ENCODE data around the gene FILIP1. TPM values are rescaled to one million over a fixed set of nuclear protein-coding genes. Genes with fewer than 3 reads are reported as not detected.

Gene FILIP1
- total RNA-seq, 2 donors from 2014 or later = 78.2 to 117 TPM

GRCh38 chr6:75368151-75368779 lies 125.3 kb downstream of the FILIP1 start:
- H3K4me3 ChIP-seq = no peak overlapping the region
- DNase-seq (ENCODE audit: low spot score) = no peak
- H3K9me3 ChIP-seq = peaks cover 0 to 4% of the 10 kb centered on the region in 2 donors
- H3K27me3 ChIP-seq = no peaks in the 10 kb centered on the region
- peak overlapping the region; percentile 64 to 85 for H3K27ac ChIP-seq
- peak; percentile 24 to 69 for TF ChIP-seq CTCF (IDR thresholded peaks at IDR 0.05)
- H3K4me1 ChIP-seq = peaks cover 0 to 24% of the 10 kb centered on the region in 2 donors
- H3K36me3 ChIP-seq = peaks cover 5% of the 10 kb centered on the region

DNA sequence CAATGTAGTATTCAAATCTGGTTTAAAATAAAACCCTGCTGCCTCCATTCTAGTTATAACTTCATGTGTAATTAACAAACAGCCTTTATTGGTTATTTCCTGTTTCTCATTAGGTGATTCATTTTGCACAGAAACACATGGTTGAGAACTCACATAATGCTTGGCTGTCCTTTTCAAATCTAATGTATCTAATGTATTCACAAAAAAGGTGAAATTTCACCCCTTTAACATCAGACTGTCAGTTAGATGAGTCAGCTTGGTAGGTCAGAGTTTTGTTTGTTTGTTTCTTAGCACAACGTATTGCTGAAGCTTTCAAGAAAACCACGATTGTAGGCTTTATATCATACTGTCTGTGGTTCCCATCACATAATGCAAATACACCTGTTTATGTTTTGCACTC lies 130.3 kb downstream of the FILIP1 start:
- DNase-seq (ENCODE audit: low spot score) = no peak
- H3K4me3 ChIP-seq = no peak overlapping the region

GRCh38 chr6:75353644-75354043 lies 140.0 kb downstream of the FILIP1 start:
- Histone ChIP-seq H3K9me3 (no peaks in the 10 kb centered on the region), H3K27ac (no peak overlapping the region), H3K27me3 (no peaks in the 10 kb centered on the region), H3K4me1 (peaks cover 0 to 14% of the 10 kb centered on the region in 2 donors), H3K4me3 (no peak overlapping the region), H3K36me3 (peaks cover 19% of the 10 kb centered on the region)
- no peak for TF ChIP-seq CTCF (IDR thresholded peaks at IDR 0.05)
- no peak for DNase-seq (ENCODE audit: low spot score)

More for the DNA sequence above, 130.3 kb downstream of the FILIP1 start:
- Histone ChIP-seq H3K9me3 (no peaks in the 10 kb centered on the region), H3K36me3 (peaks cover 39% of the 10 kb centered on the region), H3K4me1 (peaks cover 0 to 5% of the 10 kb centered on the region in 2 donors), H3K27ac (no peak overlapping the region), H3K27me3 (no peaks in the 10 kb centered on the region)
- TF ChIP-seq CTCF (IDR thresholded peaks at IDR 0.05) = no peak

DNA sequence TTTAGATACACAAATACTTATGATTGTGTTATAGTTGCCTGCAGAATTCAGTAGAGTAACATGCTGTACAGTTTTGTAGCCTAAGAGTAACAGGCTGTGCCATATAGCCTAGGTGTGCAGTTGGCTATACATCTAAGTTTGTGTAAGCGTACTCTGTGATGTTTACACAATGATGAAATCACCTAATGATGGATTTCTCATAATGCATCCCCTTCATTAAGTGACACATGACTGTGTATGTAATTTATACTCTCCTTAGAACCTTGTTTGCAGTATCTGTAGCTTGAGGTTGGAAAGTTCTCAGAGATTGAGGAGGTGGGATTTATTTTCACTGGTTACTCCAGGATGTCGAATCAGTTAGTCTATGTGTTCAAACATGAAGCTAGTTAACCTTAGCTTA lies 142.0 kb downstream of the FILIP1 start:
- H3K4me3 ChIP-seq = no peak overlapping the region
- no peak for TF ChIP-seq CTCF (IDR thresholded peaks at IDR 0.05)
- H3K27me3 ChIP-seq = no peaks in the 10 kb centered on the region
- H3K27ac ChIP-seq = no peak overlapping the region
- H3K36me3 ChIP-seq = peaks cover 18% of the 10 kb centered on the region
- H3K4me1 ChIP-seq = peaks cover 0 to 16% of the 10 kb centered on the region in 2 donors
- no peak for DNase-seq (ENCODE audit: low spot score)
- no peaks in the 10 kb centered on the region for H3K9me3 ChIP-seq

DNA sequence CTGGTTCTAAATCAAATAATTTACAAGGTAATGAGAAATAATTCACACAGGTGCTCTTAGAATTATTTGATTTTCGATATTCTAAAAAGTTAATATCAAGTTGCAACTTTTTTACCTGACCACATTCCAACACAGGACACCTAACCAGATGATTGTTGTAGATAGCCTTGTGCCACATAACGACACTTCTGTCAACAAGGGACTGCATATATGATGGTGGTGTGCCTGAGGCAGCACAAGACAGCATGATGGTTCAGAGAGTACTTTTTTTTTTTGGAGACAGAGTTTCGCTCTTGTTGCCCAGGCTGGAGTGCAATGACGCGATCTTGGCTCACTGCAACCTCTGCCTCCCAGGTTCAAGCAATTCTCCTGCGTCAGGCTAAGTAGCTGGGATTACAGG lies 142.8 kb downstream of the FILIP1 start:
- Histone ChIP-seq H3K4me1 (peaks cover 0 to 16% of the 10 kb centered on the region in 2 donors), H3K27me3 (no peaks in the 10 kb centered on the region), H3K9me3 (no peaks in the 10 kb centered on the region), H3K4me3 (no peak overlapping the region), H3K36me3 (peaks cover 18% of the 10 kb centered on the region), H3K27ac (no peak overlapping the region)
- no peak for DNase-seq (ENCODE audit: low spot score)
- TF ChIP-seq CTCF (IDR thresholded peaks at IDR 0.05) = no peak

GRCh38 chr6:75350156-75350555 lies 143.4 kb downstream of the FILIP1 start:
- Histone ChIP-seq H3K36me3 (peaks cover 18% of the 10 kb centered on the region), H3K4me1 (peaks cover 0 to 16% of the 10 kb centered on the region in 2 donors), H3K27me3 (no peaks in the 10 kb centered on the region), H3K27ac (no peak overlapping the region), H3K4me3 (no peak overlapping the region), H3K9me3 (no peaks in the 10 kb centered on the region)
- DNase-seq (ENCODE audit: low spot score) = no peak
- TF ChIP-seq CTCF (IDR thresholded peaks at IDR 0.05) = no peak
